SU-DHL-6 (cell line): ENCODE measurements around the gene ZFYVE21.

Experiments used
- CTCF ChIP-seq: fragments of 200-600 bp; sonication (generic); IDR thresholded peaks from one replicate; pipeline ENCODE4 v1.5.1; 2017; ENCODE audit warnings: antibody characterized with exemption, mild to moderate bottlenecking, low read length, moderate library complexity; ENCODE audit not compliant: insufficient read depth, poor library complexity, severe bottlenecking
- EZH2phosphoT487 ChIP-seq: fragments of 200-600 bp; sonication (generic), shearing (Covaris generic); conservative IDR thresholded peaks from 2 replicates; pipeline ENCODE4 v1.6.1; 2018; ENCODE audit warnings: mild to moderate bottlenecking, antibody characterized with exemption, low read length, moderate library complexity, mixed read lengths

- TF ChIP-seq CTCF = no peak
- no peak for TF ChIP-seq EZH2phosphoT487
These were observed 47.5 kb upstream of the ZFYVE21 start for GRCh38 chr14:103668117-103668516.
